Mucosa of gallbladder (tissue), 1 donor: ENCODE data around the gene ARGLU1. TPM values are rescaled to one million over a fixed set of nuclear protein-coding genes. Genes with fewer than 3 reads are reported as not detected.

ENCODE experiments used
- DNase-seq: peaks from one replicate; pipeline ENCODE4 v3.0.0-alpha.2; 2020; ENCODE audit warnings: low spot score
- total RNA-seq: library from RNA; stranded (reverse); gene quantifications from one replicate; pipeline ENCODE4 v1.2.1, GENCODE V29; 2021
- donor health status: DM: no; HTN: no; CAD: no.

The ARGLU1 gene
- total RNA-seq, 1 donor from 2014 or later, result 73.7 TPM

GRCh38 chr13:106541826-106542225 lies 26.1 kb downstream of the ARGLU1 start:
- DNase-seq, result no peak

GRCh38 chr13:106540613-106541012 lies 27.3 kb downstream of the ARGLU1 start:
- no peak for DNase-seq

GRCh38 chr13:106537521-106537920 lies 30.4 kb downstream of the ARGLU1 start:
- no peak for DNase-seq

- DNase-seq, result peak; percentile 91
Measured at GRCh38 chr13:106536244-106537034, 31.5 kb downstream of the ARGLU1 start.

GRCh38 chr13:106535552-106536243 lies 32.2 kb downstream of the ARGLU1 start, which contains the start of gene EFNB2:
Gene EFNB2 (minus strand): TSS chr13:106535662. CDS start chr13:106534964, 698 bp downstream.
- peak; percentile 92 for DNase-seq

GRCh38 chr13:106534639-106535551 lies 33.0 kb downstream of the ARGLU1 start:
- no peak for DNase-seq

GRCh38 chr13:106533943-106534638 lies 33.8 kb downstream of the ARGLU1 start:
- DNase-seq, result peak; percentile 34

GRCh38 chr13:106533101-106533942 lies 34.6 kb downstream of the ARGLU1 start:
- DNase-seq, result peak; percentile 85

GRCh38 chr13:106532111-106532929 lies 35.6 kb downstream of the ARGLU1 start:
- DNase-seq, result no peak

GRCh38 chr13:106530980-106531481 lies 36.9 kb downstream of the ARGLU1 start:
- DNase-seq, result no peak

GRCh38 chr13:106530171-106530851 lies 37.6 kb downstream of the ARGLU1 start:
- no peak for DNase-seq

GRCh38 chr13:106529415-106530170 lies 38.3 kb downstream of the ARGLU1 start:
- no peak for DNase-seq

GRCh38 chr13:106528718-106529414 lies 39.1 kb downstream of the ARGLU1 start:
- no peak for DNase-seq

- DNase-seq, result no peak
Measured at GRCh38 chr13:106527826-106528225, 40.1 kb downstream of the ARGLU1 start.

GRCh38 chr13:106527445-106527801 lies 40.5 kb downstream of the ARGLU1 start:
- no peak for DNase-seq

GRCh38 chr13:106526738-106527444 lies 41.0 kb downstream of the ARGLU1 start:
- no peak for DNase-seq

GRCh38 chr13:106525865-106526264 lies 42.1 kb downstream of the ARGLU1 start:
- DNase-seq, result no peak
